GM13977 (cell line): ENCODE data around the gene ZNF547.

Experiments
- DNase-seq: peaks from one replicate; pipeline ENCODE4 v3.0.0; 2012; ENCODE audit warnings: low spot score
- in situ Hi-C: fragments of 300-500 bp; cut with MboI; formaldehyde crosslinking; loops from one replicate; pipeline ENCODE4 v1.12.0; 2022; ENCODE audit warnings: low sequenced_read_pairs, low pct_unique_long_range_greater_than_20kb, mixed read lengths, inconsistent platforms; ENCODE audit not compliant: unreplicated experiment
- TF ChIP-seq, protein P1 (sequence below): IDR thresholded peaks from 2 replicates; pipeline ENCODE4 v1.5.1; 2012; ENCODE audit warnings: mild to moderate bottlenecking, control low read depth; ENCODE audit not compliant: insufficient read depth; ENCODE audit errors: extremely low read depth, missing control alignments

Gene ZNF547

DNA sequence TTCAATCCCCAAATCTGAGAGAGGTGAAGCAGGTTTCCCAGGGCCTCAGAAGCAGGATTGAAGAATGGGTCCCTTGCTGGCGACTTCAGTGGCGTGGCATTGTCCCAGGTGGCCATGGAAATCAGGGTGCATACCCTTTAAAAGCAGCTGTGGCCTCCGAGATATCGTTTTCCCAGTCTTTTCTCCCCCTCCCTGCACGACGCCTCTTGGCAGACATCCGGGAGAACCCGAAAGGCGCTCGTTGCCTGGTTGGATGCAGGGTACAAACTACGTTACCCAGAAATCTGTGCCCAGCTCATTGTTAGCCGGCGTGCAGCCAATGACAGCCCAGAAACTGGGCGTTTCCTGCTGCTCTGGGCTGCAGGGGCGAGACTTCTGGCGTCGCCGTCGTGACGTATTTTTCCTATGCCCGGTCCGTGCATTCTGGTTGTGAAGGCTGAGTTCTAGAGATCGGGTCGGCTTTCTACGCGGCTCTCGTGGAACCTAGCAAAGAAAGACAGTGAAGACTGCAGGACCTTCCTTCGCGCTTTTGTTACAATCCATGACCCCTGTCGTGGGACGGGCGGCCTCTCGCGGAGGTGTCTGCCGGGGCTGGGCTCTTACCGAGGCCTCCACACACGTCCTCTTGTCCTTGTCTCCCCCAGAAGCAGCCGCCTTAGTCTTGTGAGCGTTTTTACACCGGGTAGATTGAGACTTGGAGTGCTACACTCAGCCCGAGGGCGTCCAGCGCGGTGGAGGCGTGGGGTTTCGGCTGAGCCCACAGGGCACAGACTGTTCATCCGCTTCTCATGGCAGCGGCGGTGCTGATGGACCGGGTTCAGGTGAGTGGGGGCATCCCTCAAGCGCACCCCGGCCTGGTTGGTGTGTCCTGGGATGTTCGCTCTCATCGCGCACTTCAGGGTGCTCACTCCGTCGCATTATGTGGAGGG lies 12.2 kb upstream of the ZNF547 start, which contains the start of gene ZNF304:
TSS of gene ZNF304 (plus strand) at position 395 of the 929 bp plus-strand sequence. CDS start at position 789, 394 bp downstream.
- DNase-seq, result peak; percentile 91
- in situ Hi-C loops, result no loop called here
- TF ChIP-seq, protein P1, sequence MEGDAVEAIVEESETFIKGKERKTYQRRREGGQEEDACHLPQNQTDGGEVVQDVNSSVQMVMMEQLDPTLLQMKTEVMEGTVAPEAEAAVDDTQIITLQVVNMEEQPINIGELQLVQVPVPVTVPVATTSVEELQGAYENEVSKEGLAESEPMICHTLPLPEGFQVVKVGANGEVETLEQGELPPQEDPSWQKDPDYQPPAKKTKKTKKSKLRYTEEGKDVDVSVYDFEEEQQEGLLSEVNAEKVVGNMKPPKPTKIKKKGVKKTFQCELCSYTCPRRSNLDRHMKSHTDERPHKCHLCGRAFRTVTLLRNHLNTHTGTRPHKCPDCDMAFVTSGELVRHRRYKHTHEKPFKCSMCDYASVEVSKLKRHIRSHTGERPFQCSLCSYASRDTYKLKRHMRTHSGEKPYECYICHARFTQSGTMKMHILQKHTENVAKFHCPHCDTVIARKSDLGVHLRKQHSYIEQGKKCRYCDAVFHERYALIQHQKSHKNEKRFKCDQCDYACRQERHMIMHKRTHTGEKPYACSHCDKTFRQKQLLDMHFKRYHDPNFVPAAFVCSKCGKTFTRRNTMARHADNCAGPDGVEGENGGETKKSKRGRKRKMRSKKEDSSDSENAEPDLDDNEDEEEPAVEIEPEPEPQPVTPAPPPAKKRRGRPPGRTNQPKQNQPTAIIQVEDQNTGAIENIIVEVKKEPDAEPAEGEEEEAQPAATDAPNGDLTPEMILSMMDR, result no peak

DNA sequence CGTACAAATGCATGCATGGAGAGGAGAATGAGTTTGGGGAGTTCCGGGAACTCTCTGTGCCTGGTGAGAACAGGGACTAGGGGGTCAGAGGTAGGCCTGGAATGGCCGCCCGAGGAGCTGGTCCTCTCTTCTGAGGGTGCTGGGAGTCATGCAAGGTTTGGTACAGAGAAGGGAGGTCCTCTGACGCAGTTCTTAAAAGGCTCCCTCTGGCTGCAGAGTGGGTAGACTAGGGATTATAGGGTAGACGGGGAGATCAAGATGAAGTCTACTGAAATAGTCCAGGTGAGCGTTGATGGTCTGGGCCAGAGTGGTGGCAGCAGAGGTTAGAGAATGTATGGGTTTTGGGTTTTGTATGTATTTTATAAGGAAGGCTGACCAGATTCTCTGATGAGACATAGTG lies 11.5 kb upstream of the ZNF547 start:
- DNase-seq, result no peak
- TF ChIP-seq, protein P1, result no peak
- in situ Hi-C loops, result no loop called here

GRCh38 chr19:57355916-57356315 lies 7.4 kb upstream of the ZNF547 start:
- TF ChIP-seq, protein P1, result no peak
- no peak for DNase-seq
- in situ Hi-C loops, result no loop called here

GRCh38 chr19:57357406-57357805 lies 5.9 kb upstream of the ZNF547 start:
- TF ChIP-seq, protein P1, result no peak
- no peak for DNase-seq
- in situ Hi-C loops, result no loop called here

DNA sequence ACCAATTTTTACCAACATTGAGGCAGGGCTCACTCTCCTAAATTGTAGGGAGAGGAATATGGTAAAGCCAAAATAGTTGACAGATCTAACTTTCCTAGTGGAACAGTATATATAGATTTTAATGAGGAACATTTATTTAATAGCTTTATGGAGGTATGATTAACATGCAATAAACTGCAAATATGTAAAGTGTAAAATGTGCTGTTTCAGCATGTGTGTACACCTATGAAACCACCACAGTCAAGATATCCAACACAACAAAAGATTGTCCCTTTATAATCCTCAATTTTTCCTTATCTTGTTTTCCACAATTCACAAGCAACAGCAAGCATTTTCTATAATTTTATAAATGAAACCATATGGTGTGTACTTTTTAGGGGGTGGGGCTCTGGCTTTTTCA lies 4.1 kb upstream of the ZNF547 start:
- DNase-seq, result no peak
- TF ChIP-seq, protein P1, result no peak
- in situ Hi-C loops, result no loop called here

DNA sequence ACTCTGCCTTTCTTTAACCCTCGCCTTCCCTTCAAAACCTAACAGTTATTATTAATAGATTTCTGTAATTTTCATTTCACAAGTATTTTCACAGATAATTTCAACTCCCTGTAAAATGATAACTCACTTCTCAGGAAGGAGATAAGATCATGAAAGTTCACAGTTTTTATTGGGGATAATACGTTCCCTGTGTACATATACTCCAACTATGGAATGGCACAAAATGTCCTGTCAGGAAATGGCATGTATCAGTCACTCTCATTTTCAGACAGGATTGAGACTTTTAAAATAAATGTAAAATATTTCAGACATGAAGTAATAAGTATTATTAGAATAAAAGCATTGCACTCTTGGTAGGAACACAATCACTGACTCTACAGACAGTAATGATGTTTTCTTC lies 932 bp upstream of the ZNF547 start:
- TF ChIP-seq, protein P1, result no peak
- in situ Hi-C loops, result no loop called here
- DNase-seq, result no peak
